GM12801 (cell line): ENCODE measurements around the gene IL22RA1.

ENCODE experiments used
- TF ChIP-seq, protein P1 (sequence below): IDR thresholded peaks from one replicate; pipeline ENCODE4 v1.5.1; 2011; ENCODE audit warnings: control low read depth; ENCODE audit not compliant: insufficient read length; ENCODE audit errors: extremely low read depth

IL22RA1 gene

DNA sequence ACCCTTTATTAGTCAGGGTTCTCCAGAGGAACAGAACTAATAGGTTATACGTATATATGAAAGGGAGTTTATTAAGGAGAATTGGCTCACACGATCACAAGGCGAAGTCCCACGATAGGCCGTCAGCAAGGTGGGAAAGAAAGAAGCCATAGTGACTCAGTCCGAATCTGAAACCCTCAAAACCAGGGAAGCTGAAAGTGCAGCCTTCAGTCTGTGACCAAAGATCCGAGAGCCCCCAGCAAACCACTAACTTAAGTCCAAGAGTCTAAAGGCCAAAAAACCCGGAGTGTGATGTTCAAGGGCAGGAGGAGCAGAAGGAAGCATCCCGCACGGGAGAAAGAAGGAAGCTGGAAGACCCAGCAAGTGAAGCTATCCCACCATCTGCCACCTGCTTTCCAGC is 34.2 kb upstream of the IL22RA1 start:
- TF ChIP-seq, protein P1, sequence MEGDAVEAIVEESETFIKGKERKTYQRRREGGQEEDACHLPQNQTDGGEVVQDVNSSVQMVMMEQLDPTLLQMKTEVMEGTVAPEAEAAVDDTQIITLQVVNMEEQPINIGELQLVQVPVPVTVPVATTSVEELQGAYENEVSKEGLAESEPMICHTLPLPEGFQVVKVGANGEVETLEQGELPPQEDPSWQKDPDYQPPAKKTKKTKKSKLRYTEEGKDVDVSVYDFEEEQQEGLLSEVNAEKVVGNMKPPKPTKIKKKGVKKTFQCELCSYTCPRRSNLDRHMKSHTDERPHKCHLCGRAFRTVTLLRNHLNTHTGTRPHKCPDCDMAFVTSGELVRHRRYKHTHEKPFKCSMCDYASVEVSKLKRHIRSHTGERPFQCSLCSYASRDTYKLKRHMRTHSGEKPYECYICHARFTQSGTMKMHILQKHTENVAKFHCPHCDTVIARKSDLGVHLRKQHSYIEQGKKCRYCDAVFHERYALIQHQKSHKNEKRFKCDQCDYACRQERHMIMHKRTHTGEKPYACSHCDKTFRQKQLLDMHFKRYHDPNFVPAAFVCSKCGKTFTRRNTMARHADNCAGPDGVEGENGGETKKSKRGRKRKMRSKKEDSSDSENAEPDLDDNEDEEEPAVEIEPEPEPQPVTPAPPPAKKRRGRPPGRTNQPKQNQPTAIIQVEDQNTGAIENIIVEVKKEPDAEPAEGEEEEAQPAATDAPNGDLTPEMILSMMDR = no peak

DNA sequence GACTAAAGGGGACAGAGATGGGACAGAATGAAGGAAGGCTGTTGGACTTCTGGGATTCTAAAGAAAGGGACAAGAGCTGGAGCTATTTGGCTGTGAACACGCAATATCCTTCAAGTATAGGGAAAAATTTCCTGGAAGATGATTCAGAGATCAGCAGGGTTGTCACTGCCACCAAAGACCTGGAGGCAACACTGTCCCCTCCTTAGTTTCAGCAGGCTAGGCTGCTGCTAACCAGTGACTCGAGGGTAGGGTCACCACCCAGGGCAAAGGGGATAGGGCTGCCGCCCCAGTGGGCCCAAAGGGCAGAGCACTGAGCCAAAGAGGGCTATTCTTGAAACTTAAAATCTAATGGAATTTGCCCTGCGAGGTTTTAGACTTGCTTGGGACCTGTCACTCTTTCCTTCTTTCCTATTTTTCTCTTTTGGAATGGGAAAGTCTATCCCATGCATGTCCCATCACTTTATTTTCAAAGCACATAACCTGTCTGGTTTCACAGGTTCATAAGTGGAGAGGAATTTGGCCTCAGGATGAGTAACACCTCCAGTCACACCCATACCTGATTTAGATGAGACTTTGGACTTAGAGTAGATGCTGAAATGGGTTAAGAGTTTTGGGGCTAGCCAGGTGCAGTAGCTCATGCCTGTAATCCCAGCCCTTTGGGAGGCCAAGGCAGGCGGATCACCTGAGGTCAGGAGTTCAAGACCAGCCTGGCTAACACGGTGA is 32.3 kb upstream of the IL22RA1 start:
- TF ChIP-seq, protein P1 = no peak

DNA sequence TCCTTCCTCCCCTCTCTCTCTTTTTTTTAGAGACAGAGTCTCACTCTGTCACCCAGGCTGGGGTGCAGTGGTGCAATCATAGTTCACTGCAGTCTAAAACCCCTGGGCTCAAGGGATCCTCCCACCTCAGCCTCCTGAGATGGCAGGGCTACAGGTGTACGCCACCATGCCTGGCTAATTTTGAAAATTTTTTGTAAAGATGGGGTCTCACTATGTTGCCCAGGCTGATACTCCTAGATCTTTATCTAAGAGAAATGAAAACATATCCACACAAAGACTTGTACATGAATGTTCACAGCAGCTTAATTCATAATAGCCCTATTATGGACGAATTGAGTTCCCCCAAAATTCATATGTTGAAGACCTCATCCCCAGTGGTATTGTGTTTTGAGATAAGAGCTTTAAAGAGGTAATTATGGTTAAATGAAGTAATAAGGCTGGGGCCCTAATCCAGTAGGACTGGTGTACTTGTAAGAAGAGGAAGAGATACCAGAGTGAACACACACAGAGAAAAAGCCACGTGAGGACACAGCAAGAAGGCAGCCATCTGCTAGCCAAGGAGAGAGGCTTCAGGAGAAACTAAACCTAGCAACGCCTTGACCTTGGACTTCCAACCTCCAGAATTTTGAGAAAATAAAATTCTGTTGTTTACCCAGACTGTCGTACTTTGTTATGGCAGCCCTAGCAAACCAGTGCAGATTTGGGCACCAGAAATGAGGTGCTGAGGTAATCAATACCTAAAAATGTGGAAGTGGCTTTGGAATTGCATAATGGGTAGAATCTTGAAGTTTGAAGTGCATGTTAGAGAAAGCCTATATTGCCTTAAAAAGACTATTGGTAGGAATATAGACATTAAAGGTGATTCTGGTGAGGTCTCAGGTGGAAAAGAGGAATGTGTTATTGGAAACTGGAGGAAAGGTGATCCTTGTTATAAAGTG is 31.0 kb upstream of the IL22RA1 start:
- TF ChIP-seq, protein P1 = no peak

DNA sequence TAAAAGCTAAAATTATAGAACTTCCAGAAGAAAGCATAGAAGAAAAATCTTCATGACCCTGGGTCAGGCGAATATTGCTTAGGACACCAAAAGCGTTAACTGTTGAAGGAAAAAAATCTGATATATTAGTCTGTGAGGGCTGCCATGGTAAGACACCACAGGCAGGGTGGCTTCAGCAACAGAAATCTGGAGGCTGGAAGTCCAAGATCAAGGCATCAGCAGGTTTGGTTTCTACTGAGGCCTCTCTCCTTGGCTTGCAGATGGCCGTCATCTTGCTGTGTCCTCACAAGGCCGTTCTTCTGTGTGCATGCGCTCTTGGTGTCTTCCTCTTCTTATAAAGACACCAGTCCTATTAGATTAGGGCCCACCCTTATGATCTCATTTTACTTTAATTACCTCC is 29.7 kb upstream of the IL22RA1 start:
- TF ChIP-seq, protein P1 = no peak

DNA sequence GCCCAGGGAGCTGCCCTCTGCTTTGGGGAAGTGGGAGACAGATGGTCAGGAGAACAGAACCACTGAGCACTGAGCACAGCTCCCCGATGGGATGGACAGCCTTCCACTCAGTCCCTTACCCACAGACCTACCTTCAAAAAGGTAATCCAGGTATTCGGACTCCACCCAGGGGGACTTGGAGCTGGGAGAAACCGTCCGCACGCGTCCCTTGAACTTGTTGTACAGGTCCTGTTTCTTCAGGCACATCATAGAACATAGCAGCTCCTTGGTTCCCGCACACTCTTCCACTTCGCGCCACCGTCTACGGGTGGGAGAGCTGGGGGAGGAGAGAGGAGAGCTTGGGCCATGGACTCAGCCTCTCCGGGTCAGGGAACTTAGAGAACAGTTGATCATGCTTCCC is 26.3 kb upstream of the IL22RA1 start:
- TF ChIP-seq, protein P1 = no peak

DNA sequence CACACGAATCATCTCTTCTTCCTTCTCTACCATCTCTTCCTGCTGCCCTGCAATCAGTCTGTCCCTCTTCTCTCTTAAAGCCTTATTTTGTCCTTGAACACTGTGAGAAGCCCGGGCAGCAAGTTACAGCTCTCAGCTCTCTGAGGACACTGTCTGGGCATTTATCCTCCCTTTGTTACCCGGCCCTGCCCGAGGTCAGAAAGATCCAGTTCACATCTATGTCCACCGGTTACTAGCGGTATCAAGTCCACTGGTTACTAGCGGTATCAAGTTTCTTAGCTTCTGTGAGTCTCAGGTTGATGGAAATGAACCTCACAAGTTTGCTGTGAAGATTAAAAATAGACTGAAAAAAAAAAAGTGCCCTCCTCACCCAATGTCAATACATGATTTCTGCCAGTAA is 25.3 kb upstream of the IL22RA1 start:
- TF ChIP-seq, protein P1 = no peak

DNA sequence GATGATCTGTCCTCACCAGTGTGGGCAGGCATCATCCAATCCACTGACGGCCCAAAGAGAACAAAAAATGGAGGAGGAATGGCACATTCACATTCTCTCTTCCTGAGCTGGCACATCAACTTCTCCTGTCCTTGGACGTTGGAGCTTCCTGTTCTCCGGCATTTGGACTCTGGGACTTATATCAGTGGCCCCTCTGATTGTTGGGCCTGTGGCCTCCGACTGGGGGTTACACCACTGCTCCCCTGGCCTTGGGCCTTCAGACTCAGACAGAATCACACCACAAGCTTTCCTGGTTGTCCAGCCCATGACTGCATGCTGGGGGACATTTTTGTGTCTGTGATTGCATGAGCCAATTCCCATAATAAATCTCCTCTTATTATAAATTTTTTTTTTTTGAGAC is 24.1 kb upstream of the IL22RA1 start:
- TF ChIP-seq, protein P1 = no peak
